OCI-LY1 (cell line): Measurements from ENCODE around the gene PRKCE.

Experiments
- H2AFZ ChIP-seq: fragments of 200-600 bp; sonication (generic), shearing (Covaris generic); 2 replicates; pipeline ENCODE4 v1.6.0; 2014; ENCODE audit warnings: antibody characterized with exemption, mild to moderate bottlenecking, low read length
- H3F3A ChIP-seq: fragments of 200-600 bp; sonication (generic), shearing (Covaris generic); 2 replicates; pipeline ENCODE4 v1.6.0; 2014; ENCODE audit warnings: mild to moderate bottlenecking, antibody characterized with exemption, low read length, moderate library complexity; ENCODE audit not compliant: insufficient read depth
- H3K27ac ChIP-seq: fragments of 200-600 bp; sonication (generic); 2 replicates; pipeline ENCODE4 v1.5.1; 2014; ENCODE audit warnings: low read length, mixed run types, mild to moderate bottlenecking, low read depth; ENCODE audit not compliant: poor library complexity, severe bottlenecking
- H3K27me3 ChIP-seq: fragments of 200-600 bp; sonication (generic); 2 replicates; pipeline ENCODE4 v1.6.0; 2014; ENCODE audit warnings: antibody characterized with exemption, mild to moderate bottlenecking, low read length, moderate library complexity; ENCODE audit not compliant: insufficient read depth
- H3K36me3 ChIP-seq: fragments of 200-600 bp; sonication (generic); 2 replicates; pipeline ENCODE4 v1.6.1; 2014; ENCODE audit warnings: mild to moderate bottlenecking, antibody characterized with exemption, low read length, moderate library complexity, mixed read lengths; ENCODE audit not compliant: insufficient read depth
- H3K4me1 ChIP-seq: fragments of 200-600 bp; sonication (generic); 2 replicates; pipeline ENCODE4 v1.5.1; 2014; ENCODE audit warnings: mild to moderate bottlenecking, low read length, moderate library complexity; ENCODE audit not compliant: insufficient read depth, severe bottlenecking
- H3K4me2 ChIP-seq: fragments of 200-600 bp; sonication (generic), shearing (Covaris generic); 2 replicates; pipeline ENCODE4 v1.6.1; 2014; ENCODE audit warnings: low read length
- H3K4me3 ChIP-seq: fragments of 200-600 bp; sonication (generic); 2 replicates; pipeline ENCODE4 v1.5.1; 2014; ENCODE audit warnings: low read length, low read depth, mild to moderate bottlenecking, mixed read lengths; ENCODE audit not compliant: poor library complexity, severe bottlenecking
- H3K79me2 ChIP-seq: fragments of 200-600 bp; shearing (Covaris generic); 2 replicates; pipeline ENCODE4 v1.6.1; 2016; ENCODE audit warnings: mixed run types, low read length, mixed read lengths; ENCODE audit not compliant: insufficient read depth
- H3K9ac ChIP-seq: fragments of 200-600 bp; sonication (generic), shearing (Covaris generic); 2 replicates; pipeline ENCODE4 v1.6.1; 2014; ENCODE audit warnings: mild to moderate bottlenecking, low read length, mixed read lengths
- H3K9me2 ChIP-seq: fragments of 200-600 bp; sonication (generic), shearing (Covaris generic); 2 replicates; pipeline ENCODE4 v1.6.1; 2014; ENCODE audit warnings: low read depth, mild to moderate bottlenecking, low read length, mixed read lengths
- H3K9me3 ChIP-seq: fragments of 200-600 bp; shearing (Covaris generic); 2 replicates; pipeline ENCODE4 v1.6.1; 2014; ENCODE audit warnings: low read length, mixed read lengths
- H4K20me1 ChIP-seq: fragments of 200-600 bp; sonication (generic), shearing (Covaris generic); 2 replicates; pipeline ENCODE4 v1.6.0; 2016; ENCODE audit warnings: mild to moderate bottlenecking, low read length; ENCODE audit not compliant: insufficient read depth
- CTCF ChIP-seq: fragments of 200-600 bp; sonication (generic), shearing (Covaris generic); IDR thresholded peaks from 2 replicates; pipeline ENCODE4 v1.5.1; 2017; ENCODE audit warnings: mild to moderate bottlenecking, antibody characterized with exemption, low read length, moderate library complexity, mixed read lengths
- EZH2 ChIP-seq: fragments of 200-600 bp; sonication (generic), shearing (Covaris generic); IDR thresholded peaks from 2 replicates; pipeline ENCODE4 v1.8.0; 2017; ENCODE audit warnings: borderline replicate concordance, mixed run types, mild to moderate bottlenecking, antibody characterized with exemption, low read length, moderate library complexity, mixed read lengths

The PRKCE gene

GRCh38 chr2:46136481-46136880 lies 485.0 kb downstream of the PRKCE start:
- H3K36me3 ChIP-seq, result no peaks in the 10 kb centered on the region
- H3K79me2 ChIP-seq, result no peaks in the 10 kb centered on the region
- no peaks in the 10 kb centered on the region for H3K27me3 ChIP-seq
- H3K27ac ChIP-seq, result no peak overlapping the region
- no peak overlapping the region for H3K4me2 ChIP-seq
- no peak overlapping the region for H2AFZ ChIP-seq
- H3F3A ChIP-seq, result no peaks in the 10 kb centered on the region
- TF ChIP-seq CTCF (no peak), EZH2 (no peak)
- H3K9ac ChIP-seq, result no peak overlapping the region
- H3K9me3 ChIP-seq, result no peaks in the 10 kb centered on the region
- H4K20me1 ChIP-seq, result no peaks in the 10 kb centered on the region
- no peaks in the 10 kb centered on the region for H3K4me1 ChIP-seq
- H3K4me3 ChIP-seq, result no peak overlapping the region
- no peaks in the 10 kb centered on the region for H3K9me2 ChIP-seq

- Histone ChIP-seq H3K9ac (no peak overlapping the region), H3K4me1 (no peaks in the 10 kb centered on the region), H3F3A (no peaks in the 10 kb centered on the region), H3K9me3 (no peaks in the 10 kb centered on the region), H3K27me3 (no peaks in the 10 kb centered on the region), H3K36me3 (no peaks in the 10 kb centered on the region), H3K4me3 (no peak overlapping the region), H3K4me2 (no peak overlapping the region), H3K79me2 (no peaks in the 10 kb centered on the region), H2AFZ (no peak overlapping the region), H4K20me1 (no peaks in the 10 kb centered on the region), H3K27ac (no peak overlapping the region), H3K9me2 (no peaks in the 10 kb centered on the region)
- TF ChIP-seq EZH2, result no peak
- no peak for TF ChIP-seq CTCF
These were observed 485.5 kb downstream of the PRKCE start for GRCh38 chr2:46136953-46137352.

- no peak overlapping the region for H3K4me2 ChIP-seq
- H3K9ac ChIP-seq, result no peak overlapping the region
- H4K20me1 ChIP-seq, result no peaks in the 10 kb centered on the region
- TF ChIP-seq CTCF (no peak), EZH2 (no peak)
- no peaks in the 10 kb centered on the region for H3K9me2 ChIP-seq
- no peaks in the 10 kb centered on the region for H3F3A ChIP-seq
- H3K4me1 ChIP-seq, result no peaks in the 10 kb centered on the region
- no peak overlapping the region for H3K4me3 ChIP-seq
- H3K36me3 ChIP-seq, result no peaks in the 10 kb centered on the region
- H3K79me2 ChIP-seq, result no peaks in the 10 kb centered on the region
- H2AFZ ChIP-seq, result no peak overlapping the region
- no peaks in the 10 kb centered on the region for H3K27me3 ChIP-seq
- H3K9me3 ChIP-seq, result no peaks in the 10 kb centered on the region
- H3K27ac ChIP-seq, result no peak overlapping the region
These were observed 491.3 kb downstream of the PRKCE start for GRCh38 chr2:46142546-46143428.
